ENCODE measurements around the gene CMTM8.

CMTM8 gene

DNA sequence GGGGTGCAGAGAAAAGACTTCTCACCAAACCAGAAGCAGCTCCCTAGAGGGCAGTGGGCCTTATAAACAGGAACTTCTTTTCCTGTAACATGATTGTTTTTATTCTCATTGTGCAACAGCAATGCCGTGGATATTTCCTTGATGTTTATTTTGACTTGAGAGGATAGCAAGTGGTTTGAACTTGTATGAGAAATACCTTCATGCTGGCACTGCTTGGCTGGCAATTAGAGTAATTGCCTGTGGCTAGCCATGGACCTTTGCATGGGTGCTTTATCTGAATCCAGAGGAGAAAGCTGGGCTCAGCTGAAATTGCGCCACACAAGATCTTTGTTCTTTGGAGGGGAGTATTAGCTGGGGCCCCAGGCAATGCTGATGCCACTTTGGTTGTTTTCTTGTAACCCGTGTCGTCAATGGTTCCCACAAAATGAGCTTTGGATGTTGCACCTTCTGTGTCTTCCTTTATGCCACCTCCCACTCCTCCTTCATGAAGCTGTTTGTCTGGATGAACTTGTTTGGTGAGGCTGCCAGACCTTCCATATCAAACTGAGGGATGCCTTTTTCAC, 37.9 kb downstream of the CMTM8 start:
- ATAC-seq (ENCODE audit: low read depth) (no peak), DNase-seq (ENCODE audit: low spot score in 2 of 2) (no peak)
- H3K4me3 Mint-ChIP-seq, result no peak overlapping the region
- peaks cover 5% of the 10 kb centered on the region for H3K27me3 Mint-ChIP-seq
- no peaks in the 10 kb centered on the region for H3K36me3 Mint-ChIP-seq
- peaks cover 1% of the 10 kb centered on the region for H3K9me3 Mint-ChIP-seq
- H3K27ac Mint-ChIP-seq, result no peak overlapping the region
- H3K4me1 Mint-ChIP-seq, result peaks cover 8% of the 10 kb centered on the region

DNA sequence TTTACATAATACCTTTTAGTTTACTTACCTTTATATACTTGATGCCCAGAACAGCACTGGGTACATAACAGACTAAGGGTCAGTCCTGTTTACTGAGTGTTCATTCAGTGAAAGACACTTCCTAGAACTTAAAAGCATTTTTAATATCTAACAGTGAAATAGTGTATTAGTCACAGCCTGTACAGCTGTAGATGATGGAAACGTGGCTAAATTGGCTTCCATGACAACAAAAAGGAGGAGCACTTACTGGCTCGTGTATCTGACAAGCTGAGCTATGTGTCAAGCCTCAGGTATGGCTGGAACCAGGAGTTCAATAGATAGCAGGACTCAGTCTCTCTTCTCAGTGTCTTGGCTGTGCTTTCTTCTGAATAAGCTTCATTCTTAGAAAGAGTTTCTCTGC, 40.2 kb downstream of the CMTM8 start:
- Mint-ChIP-seq H3K4me3 (no peak overlapping the region), H3K36me3 (no peaks in the 10 kb centered on the region), H3K9me3 (peaks cover 1% of the 10 kb centered on the region), H3K27ac (no peak overlapping the region), H3K27me3 (peaks cover 9% of the 10 kb centered on the region), H3K4me1 (peaks cover 18% of the 10 kb centered on the region)
- DNase-seq (ENCODE audit: low spot score in 2 of 2), result no peak
- ATAC-seq (ENCODE audit: low read depth), result no peak

DNA sequence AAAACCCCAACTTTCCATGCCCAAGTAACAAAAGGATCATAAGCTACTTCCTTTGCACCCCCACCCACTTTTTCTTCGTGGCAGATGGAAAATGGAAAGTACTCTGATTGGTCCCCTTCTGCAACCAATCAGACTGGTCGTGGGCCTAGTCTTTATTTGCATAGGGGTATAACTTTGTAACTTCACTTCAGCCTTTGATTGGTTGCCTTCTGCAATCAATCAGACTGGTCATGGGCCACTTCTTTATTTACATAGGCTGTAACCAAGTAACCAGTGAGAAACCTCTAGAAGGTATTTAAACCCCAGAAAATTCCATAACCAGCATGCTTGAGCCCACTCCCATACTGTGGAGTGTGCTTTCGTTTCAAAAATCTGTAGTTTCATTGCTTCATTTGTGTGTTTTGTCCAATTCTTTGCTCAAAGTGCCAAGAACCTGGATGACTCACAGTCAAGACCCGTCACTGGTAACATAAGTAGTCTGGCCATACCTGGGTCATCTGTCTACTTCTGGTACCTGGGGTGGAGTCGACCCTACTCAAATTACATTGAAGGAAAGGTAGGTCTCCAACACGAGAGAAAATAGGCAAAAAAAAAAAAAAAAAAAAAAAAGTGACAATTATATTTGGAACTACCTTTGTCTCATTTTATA, 41.9 kb downstream of the CMTM8 start:
- DNase-seq (ENCODE audit: low spot score in 2 of 2), result no peak
- no peak for ATAC-seq (ENCODE audit: low read depth)
- peaks cover 7% of the 10 kb centered on the region for H3K27me3 Mint-ChIP-seq
- peaks cover 18% of the 10 kb centered on the region for H3K4me1 Mint-ChIP-seq
- no peak overlapping the region for H3K27ac Mint-ChIP-seq
- peaks cover 1% of the 10 kb centered on the region for H3K9me3 Mint-ChIP-seq
- no peak overlapping the region for H3K4me3 Mint-ChIP-seq
- H3K36me3 Mint-ChIP-seq, result no peaks in the 10 kb centered on the region

GRCh38 chr3:32281570-32282106, 43.2 kb downstream of the CMTM8 start:
- ATAC-seq (ENCODE audit: low read depth) (no peak), DNase-seq (ENCODE audit: low spot score in 2 of 2) (no peak)
- no peaks in the 10 kb centered on the region for H3K9me3 Mint-ChIP-seq
- H3K27ac Mint-ChIP-seq, result no peak overlapping the region
- no peaks in the 10 kb centered on the region for H3K36me3 Mint-ChIP-seq
- H3K27me3 Mint-ChIP-seq, result peaks cover 6% of the 10 kb centered on the region
- H3K4me3 Mint-ChIP-seq, result no peak overlapping the region
- peaks cover 21% of the 10 kb centered on the region for H3K4me1 Mint-ChIP-seq

- ATAC-seq (ENCODE audit: low read depth), result no peak
- DNase-seq (ENCODE audit: low spot score in 2 of 2), result no peak
- Mint-ChIP-seq H3K27me3 (peaks cover 6% of the 10 kb centered on the region), H3K4me3 (peak overlapping the region; percentile 17), H3K9me3 (no peaks in the 10 kb centered on the region), H3K36me3 (no peaks in the 10 kb centered on the region), H3K4me1 (peaks cover 21% of the 10 kb centered on the region), H3K27ac (no peak overlapping the region)
Observed at GRCh38 chr3:32282578-32283154, 44.2 kb downstream of the CMTM8 start.

- peak overlapping the region; percentile 32 for H3K4me3 Mint-ChIP-seq
- ATAC-seq (ENCODE audit: low read depth) (peak; percentile 85), DNase-seq (ENCODE audit: low spot score in 2 of 2) (peak; percentile 14 to 36)
- H3K27me3 Mint-ChIP-seq, result peaks cover 6% of the 10 kb centered on the region
- H3K36me3 Mint-ChIP-seq, result no peaks in the 10 kb centered on the region
- no peak overlapping the region for H3K27ac Mint-ChIP-seq
- H3K4me1 Mint-ChIP-seq, result peaks cover 21% of the 10 kb centered on the region
- H3K9me3 Mint-ChIP-seq, result no peaks in the 10 kb centered on the region
Observed at GRCh38 chr3:32283304-32283703, 44.8 kb downstream of the CMTM8 start.

DNA sequence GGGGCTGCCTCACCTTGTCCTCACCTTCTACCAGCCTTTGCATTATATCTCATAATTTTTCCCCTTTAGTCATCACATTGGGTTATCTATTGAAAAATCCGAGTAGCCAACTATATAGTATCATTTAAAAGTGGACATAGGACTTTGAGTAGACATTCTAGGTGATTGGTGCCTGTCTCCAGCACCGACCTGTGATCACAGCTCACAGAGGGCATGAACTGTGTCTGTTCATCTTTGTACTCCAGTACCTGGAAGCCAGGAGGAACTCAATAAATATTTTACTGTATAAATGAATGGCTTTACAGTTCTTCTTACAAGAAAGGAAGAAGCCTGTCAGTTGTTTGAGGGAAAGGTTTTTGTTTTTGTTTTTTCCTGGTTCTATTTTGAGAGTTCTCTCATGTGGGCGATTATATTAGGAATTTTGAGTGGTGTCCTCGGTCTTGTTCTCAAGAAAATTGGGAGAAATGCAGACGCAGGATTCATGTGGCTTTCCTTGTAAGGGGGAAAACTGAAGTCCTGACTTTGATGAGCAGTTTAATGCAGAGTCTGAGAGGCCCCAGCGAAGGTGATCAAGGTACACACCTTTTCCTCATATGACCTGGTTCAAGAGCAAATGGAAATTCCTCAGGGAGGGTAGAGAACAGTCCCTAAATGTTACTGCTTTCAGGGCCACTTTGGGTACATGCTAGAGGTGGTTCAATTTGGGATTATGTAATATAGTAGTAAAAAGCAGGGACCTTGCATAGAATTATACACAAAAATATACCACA, 46.1 kb downstream of the CMTM8 start:
- Mint-ChIP-seq H3K9me3 (no peaks in the 10 kb centered on the region), H3K4me3 (no peak overlapping the region), H3K27ac (no peak overlapping the region), H3K27me3 (peaks cover 6% of the 10 kb centered on the region), H3K4me1 (peaks cover 26% of the 10 kb centered on the region), H3K36me3 (no peaks in the 10 kb centered on the region)
- ATAC-seq (ENCODE audit: low read depth), result no peak
- no peak for DNase-seq (ENCODE audit: low spot score in 2 of 2)

GRCh38 chr3:32285891-32286290, 47.4 kb downstream of the CMTM8 start:
- ATAC-seq (ENCODE audit: low read depth), result no peak
- H3K4me3 Mint-ChIP-seq, result peak overlapping the region; percentile 19
- H3K36me3 Mint-ChIP-seq, result no peaks in the 10 kb centered on the region
- peaks cover 6% of the 10 kb centered on the region for H3K27me3 Mint-ChIP-seq
- H3K4me1 Mint-ChIP-seq, result peaks cover 26% of the 10 kb centered on the region
- DNase-seq (ENCODE audit: low spot score in 2 of 2), result no peak
- no peaks in the 10 kb centered on the region for H3K9me3 Mint-ChIP-seq
- no peak overlapping the region for H3K27ac Mint-ChIP-seq

DNA sequence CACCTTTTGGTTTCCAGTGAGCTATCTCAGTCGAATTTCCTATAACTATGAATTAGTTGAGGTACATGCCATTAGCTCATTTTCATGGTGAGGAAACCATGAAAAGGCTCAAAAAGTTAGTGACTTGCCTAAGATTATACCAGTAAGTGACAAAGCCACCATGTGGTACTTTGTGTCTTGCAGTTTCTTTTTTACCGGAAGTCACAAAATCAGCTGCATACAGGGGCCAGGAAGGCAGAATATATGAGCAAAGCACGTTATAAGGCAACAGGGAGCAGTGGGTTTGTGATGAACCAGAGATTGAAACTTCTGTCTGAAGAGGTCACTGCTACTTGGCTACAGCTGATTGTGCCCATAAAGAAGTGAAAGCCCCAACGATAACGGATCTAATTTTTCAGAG, 50.3 kb downstream of the CMTM8 start:
- no peak for DNase-seq (ENCODE audit: low spot score in 2 of 2)
- Mint-ChIP-seq H3K4me3 (no peak overlapping the region), H3K36me3 (no peaks in the 10 kb centered on the region), H3K27me3 (no peaks in the 10 kb centered on the region), H3K27ac (peak overlapping the region; percentile 25), H3K4me1 (peaks cover 15% of the 10 kb centered on the region), H3K9me3 (no peaks in the 10 kb centered on the region)
- ATAC-seq (ENCODE audit: low read depth), result peak; percentile 67

DNA sequence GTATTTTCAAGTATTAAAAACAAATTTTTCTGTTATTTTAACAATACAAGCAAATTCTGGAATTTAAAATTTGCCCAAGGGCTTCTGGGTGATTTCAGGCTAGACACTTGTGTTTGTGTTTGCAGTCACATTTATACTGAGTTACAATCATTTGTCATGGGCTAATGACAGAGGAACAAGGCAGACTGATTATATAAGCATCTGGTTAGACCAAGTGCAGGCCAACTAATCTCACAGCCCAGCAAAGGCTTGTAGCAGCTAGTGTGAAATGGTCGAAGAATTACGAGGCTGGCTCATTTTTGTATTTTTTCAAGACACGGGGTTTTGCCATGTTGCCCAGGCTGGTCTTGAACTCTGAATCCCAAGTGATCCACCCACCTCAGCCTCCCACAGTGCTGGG, 52.1 kb downstream of the CMTM8 start:
- H3K27ac Mint-ChIP-seq, result no peak overlapping the region
- no peak overlapping the region for H3K4me3 Mint-ChIP-seq
- no peaks in the 10 kb centered on the region for H3K36me3 Mint-ChIP-seq
- H3K9me3 Mint-ChIP-seq, result no peaks in the 10 kb centered on the region
- H3K27me3 Mint-ChIP-seq, result no peaks in the 10 kb centered on the region
- ATAC-seq (ENCODE audit: low read depth), result no peak
- peaks cover 12% of the 10 kb centered on the region for H3K4me1 Mint-ChIP-seq
- DNase-seq (ENCODE audit: low spot score in 2 of 2), result no peak

DNA sequence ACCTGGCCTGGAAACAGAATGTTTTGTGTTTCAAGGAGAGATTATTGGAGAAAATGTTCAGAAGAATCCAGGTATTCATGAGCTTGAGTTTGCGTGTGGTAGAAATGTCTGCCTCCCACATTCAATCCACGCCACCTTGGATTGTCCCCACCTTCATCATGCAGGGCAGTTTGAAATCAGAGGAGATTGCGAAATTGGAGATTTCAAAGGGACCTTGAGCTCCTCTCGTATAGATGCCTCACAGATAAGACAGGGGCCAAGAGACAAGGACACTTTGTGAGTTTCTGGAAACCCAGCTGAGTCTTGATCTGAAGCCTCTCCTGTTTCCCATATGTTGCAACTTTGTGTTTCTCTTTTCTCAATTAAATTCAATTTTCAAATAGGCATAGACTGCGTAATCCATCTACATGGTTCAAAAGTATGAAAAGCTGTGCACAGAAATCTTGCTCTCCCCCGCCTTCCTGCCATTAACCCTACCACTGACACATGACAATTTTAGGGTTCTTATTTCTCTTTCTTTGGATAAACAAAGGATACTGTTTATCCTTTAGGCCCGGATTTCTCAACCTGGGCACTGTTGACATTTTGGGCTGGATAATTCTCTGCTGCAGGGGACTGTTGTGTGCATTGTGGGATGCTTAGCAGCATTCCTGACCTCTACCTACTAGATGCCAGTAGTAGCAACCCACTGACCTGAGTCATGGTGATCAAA, 53.8 kb downstream of the CMTM8 start:
- DNase-seq (ENCODE audit: low spot score in 2 of 2) (no peak), ATAC-seq (ENCODE audit: low read depth) (no peak)
- no peak overlapping the region for H3K27ac Mint-ChIP-seq
- no peaks in the 10 kb centered on the region for H3K36me3 Mint-ChIP-seq
- no peaks in the 10 kb centered on the region for H3K9me3 Mint-ChIP-seq
- no peak overlapping the region for H3K4me3 Mint-ChIP-seq
- no peaks in the 10 kb centered on the region for H3K27me3 Mint-ChIP-seq
- H3K4me1 Mint-ChIP-seq, result peaks cover 8% of the 10 kb centered on the region

- Mint-ChIP-seq H3K4me1 (peaks cover 5% of the 10 kb centered on the region), H3K4me3 (no peak overlapping the region), H3K36me3 (no peaks in the 10 kb centered on the region), H3K27ac (no peak overlapping the region), H3K9me3 (no peaks in the 10 kb centered on the region), H3K27me3 (no peaks in the 10 kb centered on the region)
- DNase-seq (ENCODE audit: low spot score in 2 of 2) (no peak), ATAC-seq (ENCODE audit: low read depth) (no peak)
Observed at GRCh38 chr3:32293903-32294302, 55.4 kb downstream of the CMTM8 start.

GRCh38 chr3:32296251-32297204, 58.0 kb downstream of the CMTM8 start:
- Mint-ChIP-seq H3K4me3 (no peak overlapping the region), H3K36me3 (no peaks in the 10 kb centered on the region), H3K27ac (no peak overlapping the region), H3K27me3 (peaks cover 1% of the 10 kb centered on the region), H3K9me3 (no peaks in the 10 kb centered on the region), H3K4me1 (peaks cover 3% of the 10 kb centered on the region)
- peak; percentile 37 to 49 for DNase-seq (ENCODE audit: low spot score in 2 of 2)
- ATAC-seq (ENCODE audit: low read depth), result peak; percentile 73

Measured in memory B cell (primary cell).